ENCODE data around the gene CATSPERZ.

DNA sequence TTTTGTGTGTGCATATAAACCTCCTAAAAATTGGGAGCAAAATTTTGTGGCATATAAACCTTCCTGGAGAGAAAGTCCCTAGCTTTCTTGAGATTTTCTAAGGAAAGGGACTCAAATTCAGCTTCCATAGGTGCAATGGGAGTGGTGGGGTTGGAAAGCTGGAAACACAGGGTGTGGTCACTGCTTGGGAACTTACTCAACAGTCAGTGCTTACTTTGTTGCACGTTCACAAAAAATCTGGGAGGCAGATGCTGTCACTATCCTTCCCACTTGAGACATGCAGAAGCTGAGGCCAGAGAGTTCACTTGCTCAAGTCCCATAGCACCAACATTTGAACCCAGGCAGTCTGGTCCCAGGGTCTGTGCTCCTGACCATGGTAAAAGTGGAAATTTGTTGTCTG lies 3.9 kb upstream of the CATSPERZ start:
- TF ChIP-seq, protein P1, sequence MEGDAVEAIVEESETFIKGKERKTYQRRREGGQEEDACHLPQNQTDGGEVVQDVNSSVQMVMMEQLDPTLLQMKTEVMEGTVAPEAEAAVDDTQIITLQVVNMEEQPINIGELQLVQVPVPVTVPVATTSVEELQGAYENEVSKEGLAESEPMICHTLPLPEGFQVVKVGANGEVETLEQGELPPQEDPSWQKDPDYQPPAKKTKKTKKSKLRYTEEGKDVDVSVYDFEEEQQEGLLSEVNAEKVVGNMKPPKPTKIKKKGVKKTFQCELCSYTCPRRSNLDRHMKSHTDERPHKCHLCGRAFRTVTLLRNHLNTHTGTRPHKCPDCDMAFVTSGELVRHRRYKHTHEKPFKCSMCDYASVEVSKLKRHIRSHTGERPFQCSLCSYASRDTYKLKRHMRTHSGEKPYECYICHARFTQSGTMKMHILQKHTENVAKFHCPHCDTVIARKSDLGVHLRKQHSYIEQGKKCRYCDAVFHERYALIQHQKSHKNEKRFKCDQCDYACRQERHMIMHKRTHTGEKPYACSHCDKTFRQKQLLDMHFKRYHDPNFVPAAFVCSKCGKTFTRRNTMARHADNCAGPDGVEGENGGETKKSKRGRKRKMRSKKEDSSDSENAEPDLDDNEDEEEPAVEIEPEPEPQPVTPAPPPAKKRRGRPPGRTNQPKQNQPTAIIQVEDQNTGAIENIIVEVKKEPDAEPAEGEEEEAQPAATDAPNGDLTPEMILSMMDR (IDR thresholded peaks at IDR 0.05; ENCODE audit: low read depth, low read length), result no peak
- TF ChIP-seq POLR2A (IDR thresholded peaks at IDR 0.05; ENCODE audit: extremely low read depth, insufficient read length), result no peak
- TF ChIP-seq, protein P2, sequence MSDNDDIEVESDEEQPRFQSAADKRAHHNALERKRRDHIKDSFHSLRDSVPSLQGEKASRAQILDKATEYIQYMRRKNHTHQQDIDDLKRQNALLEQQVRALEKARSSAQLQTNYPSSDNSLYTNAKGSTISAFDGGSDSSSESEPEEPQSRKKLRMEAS (IDR thresholded peaks at IDR 0.05; ENCODE audit: low read depth, low read length), result no peak
